Spleen (tissue), 11 donors: ENCODE measurements around the gene TGFA. TPM values are rescaled to one million over a fixed set of nuclear protein-coding genes. Genes with fewer than 3 reads are reported as not detected.
A peak's percentile ranks its signal among the peaks of the same experiment; 100 is the strongest.

Experiments used
- DNase-seq: peaks from one replicate; pipeline ENCODE4 v3.0.0-alpha.2; 2020
- H3K27ac ChIP-seq, 8 donors: fragments of 200-600 bp; sonication (generic) in 7 of 8; 1 replicate in 4 of 8; 2 replicates in 4 of 8; pipeline versions ENCODE4 v1.5.0 to v1.8.0; 2016 to 2021; ENCODE audit warnings: inconsistent platforms in 4 of 8, mild to moderate bottlenecking in 4 of 8, moderate library complexity in 1 of 8
- H3K27me3 ChIP-seq, 7 donors: fragments of 200-600 bp; sonication (generic) in 6 of 7; replicated peaks in 1 of 7; 1 replicate in 4 of 7; 2 replicates in 3 of 7; pipeline versions ENCODE4 v1.5.0 to v1.8.0; 2016 to 2021; ENCODE audit warnings: inconsistent platforms in 3 of 7, mild to moderate bottlenecking in 1 of 7
- H3K36me3 ChIP-seq, 6 donors: fragments of 200-600 bp; sonication (generic) in 5 of 6; 1 replicate in 4 of 6; 2 replicates in 2 of 6; pipeline versions ENCODE4 v1.5.0 to v1.8.0; 2016 to 2021; ENCODE audit warnings: inconsistent platforms in 2 of 6
- H3K4me1 ChIP-seq, 6 donors: fragments of 200-600 bp; sonication (generic) in 5 of 6; 1 replicate in 3 of 6; 2 replicates in 3 of 6; pipeline versions ENCODE4 v1.5.0 to v1.8.0; 2016 to 2021; ENCODE audit warnings: inconsistent platforms in 3 of 6
- H3K4me3 ChIP-seq, 8 donors: fragments of 200-600 bp; sonication (generic) in 7 of 8; 1 replicate in 4 of 8; 2 replicates in 4 of 8; pipeline versions ENCODE4 v1.5.0 to v1.8.0; 2016 to 2021; ENCODE audit warnings: inconsistent platforms in 4 of 8, mild to moderate bottlenecking in 4 of 8, moderate library complexity in 2 of 8
- H3K9me3 ChIP-seq, 8 donors: fragments of 200-600 bp; sonication (generic) in 7 of 8; 1 replicate in 4 of 8; 2 replicates in 4 of 8; pipeline versions ENCODE4 v1.5.0 to v1.8.0; 2016 to 2021; ENCODE audit warnings: inconsistent platforms in 4 of 8
- POLR2A ChIP-seq, 3 donors: fragments of 450-650 bp; IDR thresholded peaks; one replicate each; pipeline ENCODE4 v1.5.1; 2017; ENCODE audit warnings: antibody characterized with exemption in 3 of 3, mild to moderate bottlenecking in 1 of 3
- POLR2AphosphoS5 ChIP-seq, 3 donors: sonication (generic); formaldehyde crosslinking; IDR thresholded peaks; one replicate each; pipeline ENCODE4 v1.5.1; 2017; ENCODE audit warnings: antibody characterized with exemption in 3 of 3
- WGBS, 5 donors: extraction: QIAGEN DNeasy Blood & Tissue Kit in 3 of 5; methylation state at CpG; one replicate each; pipeline versions ENCODE4 v1.1.5 to v1.1.7; 2013 to 2018; 5-methylcytosine and 5-hydroxymethylcytosine counted together
- intact Hi-C: fragments of 100-400 bp; cut with DNase I; formaldehyde crosslinking; loops from one replicate; pipeline ENCODE4 v1.15.0; 2023; ENCODE audit warnings: low total_unique reads
- polyA plus RNA-seq, 3 donors: library from polyadenylated mRNA; stranded (reverse); fragments of 200-250 nt; gene quantifications; one replicate each; pipeline ENCODE4 v1.2.1, GENCODE V29; 2013
- total RNA-seq, 7 donors: library from RNA; depleted of rRNA in 3 of 7; stranded (reverse); fragments of >200 nt in 3 of 7; fragmentation: NEBNext Ultra II Directional in 4 of 7; extraction: Animal tissue kit (Norgen Biotek cat#: 25700) in 4 of 7; gene quantifications; one replicate each; pipeline versions ENCODE4 v1.1.0 to v1.2.1, GENCODE V29; 2016 to 2021
- TF ChIP-seq, protein P1 (sequence below), 11 experiments: fragments of 200-600 bp in 7 of 11; fragments of 450-650 bp in 4 of 11; sonication (generic) in 4 of 11; IDR thresholded peaks in 8 of 11; conservative IDR thresholded peaks in 3 of 11; 1 replicate in 7 of 11; 2 replicates in 4 of 11; pipeline versions ENCODE4 v1.4.0 to v1.8.0; 2016 to 2021; ENCODE audit warnings: antibody characterized with exemption in 11 of 11, inconsistent platforms in 4 of 11, mild to moderate bottlenecking in 1 of 11
- donor health status: healthy with polysubstance abuse.
- donor health status: DM: no; HTN: no; CAD: no; lungs with moderate emphysema.
- donor health status: DM: no; HTN: no; CAD: no.
- donor health status: Bipolar disorder and iron deficiency.
- donor health status: healthy.
- donor health status: DM: no; HTN: no; CAD: no.
- donor health status: DM: yes; HTN: yes; CAD: no.

TGFA gene
- total and polyA plus RNA-seq, 10 donors = 1.3 to 27.5 (median 13.2) TPM

DNA sequence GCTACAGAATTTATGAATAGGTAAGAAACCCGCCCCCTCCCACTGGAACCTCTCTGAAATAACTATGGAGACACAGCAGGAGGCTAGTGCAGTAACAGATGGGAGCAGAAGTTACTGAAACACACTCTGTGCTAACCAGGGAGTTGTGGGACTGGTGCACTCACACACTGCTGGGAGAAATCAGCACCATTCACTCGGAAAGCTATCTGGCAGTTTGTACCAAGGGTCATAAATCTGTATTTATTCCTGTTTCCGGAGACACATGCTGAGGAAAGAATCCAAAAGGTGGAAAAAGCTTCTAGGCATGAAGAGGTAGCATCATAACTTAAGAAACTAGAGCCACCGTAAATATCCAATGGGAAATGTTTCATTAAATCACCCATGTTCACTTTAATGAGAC, 39.9 kb downstream of the TGFA start:
- WGBS, 5 donors = 71 to 88% (median 80%) methylated on average over 4 of the region's 4 CpGs
- Histone ChIP-seq H3K27ac (no peak overlapping the region), H3K9me3 (no peaks in the 10 kb centered on the region), H3K4me3 (no peak overlapping the region), H3K4me1 (peaks cover 0 to 30% (median 9%) of the 10 kb centered on the region in 6 donors), H3K36me3 (no peaks in the 10 kb centered on the region), H3K27me3 (peaks cover 0 to 3% (median 0%) of the 10 kb centered on the region in 7 donors)
- TF ChIP-seq POLR2A (IDR thresholded peaks at IDR 0.05) = no peak
- intact Hi-C loops = no loop called here
- no peak for DNase-seq

DNA sequence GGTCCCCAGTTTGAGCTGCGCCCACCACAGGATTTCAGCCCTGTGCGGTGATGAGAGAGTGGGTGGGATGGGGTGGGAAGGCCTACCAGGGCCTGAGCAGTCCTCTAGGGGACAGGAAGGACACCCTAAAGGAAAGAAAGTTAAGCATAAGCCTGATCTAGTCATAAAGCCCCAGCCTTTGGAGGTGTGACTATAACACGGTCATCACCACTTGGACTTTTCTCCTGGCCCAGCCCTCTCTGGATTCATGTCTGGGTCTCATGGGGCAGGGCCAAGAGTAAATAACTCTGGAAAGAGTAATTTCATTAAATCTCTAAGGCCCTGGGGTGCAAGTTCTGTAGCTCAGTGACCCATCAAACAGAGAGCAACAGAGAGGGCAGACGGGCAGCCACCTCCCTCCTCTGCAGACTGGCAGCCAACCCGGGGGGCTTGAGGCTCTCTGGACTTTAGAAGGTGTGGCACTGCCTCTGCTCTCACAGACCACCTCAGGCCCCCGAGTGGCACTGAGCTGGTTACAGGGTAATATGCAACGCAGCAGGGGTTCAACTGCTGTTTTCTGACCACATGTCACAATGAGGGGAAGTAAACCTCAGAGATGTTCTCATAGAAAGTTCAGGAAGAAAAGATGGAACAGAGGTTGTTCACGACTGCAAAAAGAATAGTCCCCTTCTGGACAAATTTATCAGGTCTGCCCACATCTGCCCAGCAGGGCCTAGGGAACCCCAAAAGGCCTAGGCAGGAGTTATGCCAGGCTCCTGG, 41.5 kb downstream of the TGFA start:
- Histone ChIP-seq H3K4me3 (no peak overlapping the region), H3K27me3 (peaks cover 0 to 3% (median 0%) of the 10 kb centered on the region in 7 donors), H3K9me3 (no peaks in the 10 kb centered on the region), H3K36me3 (no peaks in the 10 kb centered on the region), H3K27ac (no peak overlapping the region), H3K4me1 (peaks cover 0 to 18% (median 8%) of the 10 kb centered on the region in 6 donors)
- TF ChIP-seq, protein P1, sequence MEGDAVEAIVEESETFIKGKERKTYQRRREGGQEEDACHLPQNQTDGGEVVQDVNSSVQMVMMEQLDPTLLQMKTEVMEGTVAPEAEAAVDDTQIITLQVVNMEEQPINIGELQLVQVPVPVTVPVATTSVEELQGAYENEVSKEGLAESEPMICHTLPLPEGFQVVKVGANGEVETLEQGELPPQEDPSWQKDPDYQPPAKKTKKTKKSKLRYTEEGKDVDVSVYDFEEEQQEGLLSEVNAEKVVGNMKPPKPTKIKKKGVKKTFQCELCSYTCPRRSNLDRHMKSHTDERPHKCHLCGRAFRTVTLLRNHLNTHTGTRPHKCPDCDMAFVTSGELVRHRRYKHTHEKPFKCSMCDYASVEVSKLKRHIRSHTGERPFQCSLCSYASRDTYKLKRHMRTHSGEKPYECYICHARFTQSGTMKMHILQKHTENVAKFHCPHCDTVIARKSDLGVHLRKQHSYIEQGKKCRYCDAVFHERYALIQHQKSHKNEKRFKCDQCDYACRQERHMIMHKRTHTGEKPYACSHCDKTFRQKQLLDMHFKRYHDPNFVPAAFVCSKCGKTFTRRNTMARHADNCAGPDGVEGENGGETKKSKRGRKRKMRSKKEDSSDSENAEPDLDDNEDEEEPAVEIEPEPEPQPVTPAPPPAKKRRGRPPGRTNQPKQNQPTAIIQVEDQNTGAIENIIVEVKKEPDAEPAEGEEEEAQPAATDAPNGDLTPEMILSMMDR (IDR thresholded peaks at IDR 0.05 in 8 of 11, conservative IDR thresholded peaks at IDR 0.05 in 3 of 11) = no peak
- TF ChIP-seq POLR2AphosphoS5 (IDR thresholded peaks at IDR 0.05) = no peak
- no peak for TF ChIP-seq POLR2A (IDR thresholded peaks at IDR 0.05)
- 70 to 86% (median 77%) methylated on average over 7 to 8 of the region's 8 CpGs for WGBS, 5 donors
- no peak for DNase-seq
- intact Hi-C loops = no loop called here

DNA sequence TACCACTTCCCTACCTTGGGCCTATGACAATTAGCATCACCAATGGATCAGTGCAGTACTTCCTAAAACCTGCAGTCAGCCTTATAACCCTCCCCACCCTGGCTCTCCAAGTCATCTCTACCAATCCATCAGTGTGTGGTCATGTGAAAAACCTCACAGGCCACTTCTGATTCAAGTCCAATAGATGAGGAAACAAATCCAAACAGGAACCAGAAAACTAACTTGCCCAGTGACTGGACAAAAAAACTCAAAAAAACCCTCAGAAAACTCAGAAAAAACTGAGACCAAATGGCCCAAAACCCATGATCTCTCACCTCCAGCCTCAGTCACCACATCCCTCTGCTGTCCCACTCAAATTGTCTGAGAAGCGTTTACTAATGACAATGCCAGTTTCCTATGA, 43.3 kb downstream of the TGFA start:
- Histone ChIP-seq H3K9me3 (no peaks in the 10 kb centered on the region), H3K36me3 (no peaks in the 10 kb centered on the region), H3K4me3 (no peak overlapping the region), H3K4me1 (no peaks in the 10 kb centered on the region), H3K27me3 (peaks cover 0 to 3% (median 0%) of the 10 kb centered on the region in 7 donors), H3K27ac (peak overlapping the region in 5 of 8 donors; percentile 15 to 52 (median 34))
- TF ChIP-seq, protein P1 (IDR thresholded peaks at IDR 0.05 in 8 of 11, conservative IDR thresholded peaks at IDR 0.05 in 3 of 11) = no peak
- TF ChIP-seq POLR2AphosphoS5 (IDR thresholded peaks at IDR 0.05) (no peak), POLR2A (IDR thresholded peaks at IDR 0.05) (no peak)
- DNase-seq = no peak
- intact Hi-C loops = no loop called here
- WGBS, 5 donors = 71 to 77% (median 73%) methylated on average over 1 of the region's 1 CpG

DNA sequence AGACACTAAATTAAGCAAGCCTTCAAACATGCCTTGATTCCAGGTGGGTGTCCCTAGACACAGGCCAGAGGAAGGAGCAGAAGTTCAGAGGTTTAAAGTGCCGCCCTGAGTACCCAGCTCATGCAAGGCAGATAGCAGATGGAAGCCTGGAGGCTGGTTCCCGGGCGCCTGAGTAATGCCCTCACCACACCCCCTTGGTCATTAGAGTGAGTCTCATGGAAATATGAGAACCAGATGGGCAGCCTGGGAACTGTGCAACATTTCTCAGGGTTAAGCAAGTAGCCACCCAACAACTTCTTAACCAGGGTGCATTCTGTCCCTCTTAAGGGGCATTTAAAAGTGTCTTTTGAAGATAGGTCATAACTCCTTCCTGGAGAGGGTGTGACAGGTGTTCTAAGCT, 44.1 kb downstream of the TGFA start:
- 83 to 96% (median 86%) methylated on average over 2 to 3 of the region's 3 CpGs for WGBS, 5 donors
- no peaks in the 10 kb centered on the region for H3K4me1 ChIP-seq
- intact Hi-C loops = no loop called here
- DNase-seq = no peak
- H3K4me3 ChIP-seq = no peak overlapping the region
- H3K9me3 ChIP-seq = no peaks in the 10 kb centered on the region
- peaks cover 0 to under 1% (median 0%) of the 10 kb centered on the region in 7 donors for H3K27me3 ChIP-seq
- H3K27ac ChIP-seq = peak overlapping the region in 3 of 8 donors; percentile 15 to 52 (median 41)
- no peaks in the 10 kb centered on the region for H3K36me3 ChIP-seq
- TF ChIP-seq, protein P1 (IDR thresholded peaks at IDR 0.05 in 8 of 11, conservative IDR thresholded peaks at IDR 0.05 in 3 of 11) = no peak
- no peak for TF ChIP-seq POLR2A (IDR thresholded peaks at IDR 0.05)
- TF ChIP-seq POLR2AphosphoS5 (IDR thresholded peaks at IDR 0.05) = no peak
